H1 (cell line): ENCODE results near the gene PIGL. TPM values are rescaled to one million over a fixed set of nuclear protein-coding genes. Genes with fewer than 3 reads are reported as not detected.

Experiments used
- CTCF ChIA-PET: fragments of 300-600 bp; sonication (Branson Sonifier 250); formaldehyde crosslinking; loops from one replicate; lab custom pipeline; 2021; ENCODE audit not compliant: partially characterized antibody; lab: Charles Lee
- POLR2A ChIA-PET: fragments of 300-600 bp; sonication (Branson Sonifier 250); formaldehyde crosslinking; loops from one replicate; lab custom pipeline; 2021; ENCODE audit warnings: inconsistent platforms; ENCODE audit not compliant: partially characterized antibody; lab: Charles Lee
- DNase-seq, 2 experiments: peaks; one replicate each; pipeline versions ENCODE4 v3.0.0 to v3.0.0-alpha.2; 2010 to 2022; ENCODE audit warnings: low spot score in 2 of 2, low read depth in 1 of 2, mixed read lengths in 1 of 2
- FAIRE-seq: peaks from 2 replicates; lab custom pipeline; 2011; peaks lifted over from hg19 to GRCh38; lab: Jason Lieb, UNC
- H2AFZ ChIP-seq: 2 replicates; pipeline ENCODE4 v1.8.1; 2012; ENCODE audit warnings: low read length, inconsistent platforms
- H2AK5ac ChIP-seq: 2 replicates; pipeline ENCODE4 v1.6.1; 2013; ENCODE audit warnings: low read depth, low read length
- H2BK120ac ChIP-seq: replicated peaks from 2 replicates; pipeline ENCODE3; 2013; ENCODE audit warnings: low read depth, low read length, inconsistent platforms
- H2BK12ac ChIP-seq: 2 replicates; pipeline ENCODE4 v1.6.1; 2013; ENCODE audit warnings: low read depth, low read length
- H2BK15ac ChIP-seq: 2 replicates; pipeline ENCODE4 v1.6.1; 2013; ENCODE audit warnings: low read length
- H2BK20ac ChIP-seq: 2 replicates; pipeline ENCODE4 v1.6.1; 2013; ENCODE audit warnings: low read length
- H2BK5ac ChIP-seq: 2 replicates; pipeline ENCODE4 v1.6.1; 2013; ENCODE audit warnings: low read depth, low read length
- H3K14ac ChIP-seq: 2 replicates; pipeline ENCODE4 v1.6.1; 2013; ENCODE audit warnings: inconsistent platforms; ENCODE audit not compliant: insufficient read length
- H3K18ac ChIP-seq: 2 replicates; pipeline ENCODE4 v1.6.1; 2013; ENCODE audit warnings: low read length; ENCODE audit errors: extremely low read depth
- H3K23ac ChIP-seq: 2 replicates; pipeline ENCODE4 v1.6.1; 2013; ENCODE audit warnings: inconsistent platforms; ENCODE audit not compliant: insufficient read length
- H3K23me2 ChIP-seq: 2 replicates; pipeline ENCODE4 v1.6.1; 2013; ENCODE audit warnings: low read depth, low read length
- H3K27ac ChIP-seq: 2 replicates; pipeline ENCODE4 v1.6.1; 2011; ENCODE audit warnings: low read depth, low read length, inconsistent platforms
- H3K27me3 ChIP-seq, 4 experiments: replicated peaks in 1 of 4; 1 replicate in 1 of 4; 2 replicates in 3 of 4; pipeline versions ENCODE4 v1.6.1 to v1.8.1; 2011 to 2013; ENCODE audit warnings: low read length in 3 of 4, mild to moderate bottlenecking in 3 of 4, inconsistent platforms in 2 of 4, mixed read lengths in 2 of 4, moderate library complexity in 1 of 4; ENCODE audit not compliant: control insufficient read depth in 3 of 4, insufficient read depth in 3 of 4; ENCODE audit errors: extremely low read depth in 1 of 4
- H3K36me3 ChIP-seq, 4 experiments: 2 replicates each; pipeline versions ENCODE4 v1.6.1 to v1.8.1; 2011 to 2013; ENCODE audit warnings: mild to moderate bottlenecking in 4 of 4, low read length in 3 of 4, moderate library complexity in 2 of 4, control low read depth in 1 of 4, inconsistent platforms in 1 of 4; ENCODE audit not compliant: insufficient read depth in 4 of 4, control insufficient read depth in 2 of 4
- H3K4ac ChIP-seq: replicated peaks from 2 replicates; pipeline ENCODE3; 2013; ENCODE audit warnings: low read length, low read depth, mixed read lengths, inconsistent platforms; ENCODE audit not compliant: insufficient read length
- H3K4me1 ChIP-seq, 4 experiments: replicated peaks in 1 of 4; 1 replicate in 1 of 4; 2 replicates in 3 of 4; pipeline versions ENCODE4 v1.6.1 to v1.8.1; 2011 to 2013; ENCODE audit warnings: low read length in 3 of 4, inconsistent platforms in 2 of 4, mixed read lengths in 1 of 4; ENCODE audit not compliant: insufficient read depth in 4 of 4, control insufficient read depth in 3 of 4
- H3K4me2 ChIP-seq, 2 experiments: 2 replicates each; pipeline versions ENCODE4 v1.6.1 to v1.8.1; 2011 to 2013; ENCODE audit warnings: low read depth in 2 of 2, low read length in 2 of 2, control low read depth in 1 of 2, inconsistent platforms in 1 of 2, mild to moderate bottlenecking in 1 of 2; ENCODE audit not compliant: insufficient read depth in 1 of 2
- H3K4me3 ChIP-seq, 4 experiments: fragments of 200-600, 300-600 bp in 1 of 4; sonication (generic), shearing (Covaris generic), sonication (Bioruptor Twin) in 1 of 4; 2 replicates each; pipeline versions ENCODE4 v1.5.1 to v1.8.1; 2011 to 2016; ENCODE audit warnings: low read length in 4 of 4, low read depth in 3 of 4, control low read depth in 2 of 4, inconsistent platforms in 2 of 4, mild to moderate bottlenecking in 2 of 4, mixed read lengths in 1 of 4, moderate library complexity in 1 of 4; ENCODE audit not compliant: insufficient read depth in 2 of 4; ENCODE audit errors: extremely low read depth in 1 of 4
- H3K56ac ChIP-seq: replicated peaks from 2 replicates; pipeline ENCODE3; 2013; ENCODE audit warnings: low read depth, mild to moderate bottlenecking, mixed read lengths, low read length, inconsistent platforms; ENCODE audit not compliant: insufficient read length
- H3K79me1 ChIP-seq: 2 replicates; pipeline ENCODE4 v1.6.1; 2013; ENCODE audit warnings: low read depth, low read length, control low read depth
- H3K79me2 ChIP-seq, 2 experiments: 2 replicates each; pipeline versions ENCODE4 v1.6.1 to v1.8.1; 2012 to 2013; ENCODE audit warnings: low read length in 2 of 2, mild to moderate bottlenecking in 2 of 2, inconsistent platforms in 1 of 2; ENCODE audit not compliant: insufficient read depth in 2 of 2, control insufficient read depth in 1 of 2
- H3K9ac ChIP-seq, 4 experiments: replicated peaks in 1 of 4; 1 replicate in 1 of 4; 2 replicates in 3 of 4; pipeline versions ENCODE4 v1.6.1 to v1.8.1; 2011 to 2013; ENCODE audit warnings: low read depth in 3 of 4, low read length in 3 of 4, control low read depth in 2 of 4, mild to moderate bottlenecking in 2 of 4, moderate library complexity in 2 of 4, inconsistent platforms in 1 of 4; ENCODE audit errors: extremely low read depth in 1 of 4
- H3K9me3 ChIP-seq, 2 experiments: 2 replicates each; pipeline versions ENCODE4 v1.6.1 to v1.8.1; 2012 to 2013; ENCODE audit warnings: mild to moderate bottlenecking in 2 of 2, moderate library complexity in 2 of 2, control low read depth in 1 of 2, inconsistent platforms in 1 of 2, low read depth in 1 of 2, low read length in 1 of 2, mixed read lengths in 1 of 2; ENCODE audit not compliant: insufficient read depth in 2 of 2
- H4K20me1 ChIP-seq, 2 experiments: replicated peaks in 1 of 2; 2 replicates each; pipeline versions ENCODE3 to v1.8.1; 2011 to 2013; ENCODE audit warnings: inconsistent platforms in 2 of 2, low read length in 2 of 2, mild to moderate bottlenecking in 1 of 2; ENCODE audit not compliant: insufficient read depth in 2 of 2, control insufficient read depth in 1 of 2
- H4K5ac ChIP-seq: 2 replicates; pipeline ENCODE4 v1.6.1; 2013; ENCODE audit warnings: low read length, low read depth, mixed read lengths, inconsistent platforms; ENCODE audit not compliant: insufficient read length
- H4K8ac ChIP-seq: 2 replicates; pipeline ENCODE4 v1.8.0; 2013; ENCODE audit warnings: mild to moderate bottlenecking, moderate library complexity, low read length, inconsistent platforms; ENCODE audit not compliant: insufficient read depth; ENCODE audit errors: extremely low read depth
- H4K91ac ChIP-seq: replicated peaks from 2 replicates; pipeline ENCODE3; 2013; ENCODE audit warnings: low read length, mixed read lengths, inconsistent platforms; ENCODE audit not compliant: insufficient read length
- CREB1 ChIP-seq: IDR thresholded peaks from 2 replicates; pipeline ENCODE4 v1.6.1; 2012; ENCODE audit warnings: inconsistent platforms
- EZH2 ChIP-seq: fragments of 200-600 bp; sonication (generic); IDR thresholded peaks from 2 replicates; pipeline ENCODE4 v1.7.1; 2012; ENCODE audit warnings: low read depth, mild to moderate bottlenecking, moderate library complexity, low read length, inconsistent platforms; ENCODE audit not compliant: severe bottlenecking
- FOSL1 ChIP-seq: IDR thresholded peaks from 2 replicates; pipeline ENCODE4 v1.6.1; 2011; ENCODE audit warnings: mild to moderate bottlenecking, low read depth, low read length, moderate library complexity; ENCODE audit not compliant: insufficient read depth
- GTF2F1 ChIP-seq: IDR thresholded peaks from 2 replicates; pipeline ENCODE4 v1.6.1; 2012; ENCODE audit warnings: low read depth, low read length, improper control_type of control experiment, borderline replicate concordance
- HDAC6 ChIP-seq: IDR thresholded peaks from one replicate; pipeline ENCODE4 v1.7.1; 2012; ENCODE audit warnings: low read depth, mild to moderate bottlenecking, inconsistent platforms, low read length, moderate library complexity
- KDM1A ChIP-seq: fragments of 200-600, 300-600 bp; sonication (generic); IDR thresholded peaks from 2 replicates; pipeline ENCODE4 v1.7.1; 2016; ENCODE audit warnings: mild to moderate bottlenecking, low read length, borderline replicate concordance
- SAP30 ChIP-seq: fragments of 300-600 bp; sonication (generic); IDR thresholded peaks from 2 replicates; pipeline ENCODE4 v1.7.1; 2012; ENCODE audit warnings: low read length, moderate library complexity, mild to moderate bottlenecking, inconsistent platforms; ENCODE audit not compliant: insufficient read depth, insufficient replicate concordance
- TAF1 ChIP-seq: IDR thresholded peaks from 2 replicates; pipeline ENCODE4 v1.6.1; 2011; ENCODE audit warnings: mild to moderate bottlenecking, low read depth, low read length
- TBP ChIP-seq: IDR thresholded peaks from 2 replicates; pipeline ENCODE4 v1.6.1; 2011; ENCODE audit warnings: low read depth, low read length, improper control_type of control experiment
- USF2 ChIP-seq: IDR thresholded peaks from 2 replicates; pipeline ENCODE4 v1.6.1; 2011; ENCODE audit warnings: low read length, improper control_type of control experiment
- WGBS, 2 experiments: shearing (Covaris generic) in 1 of 2; methylation state at CpG; one replicate each; pipeline versions ENCODE4 v1.1.6 to v1.1.7; 2013 to 2015; ENCODE audit warnings: low lambda C conversion rate in 2 of 2, mixed read lengths in 2 of 2, inconsistent platforms in 1 of 2, low coverage in 1 of 2, missing lambda C conversion rate in 1 of 2; ENCODE audit not compliant: insufficient replicate concordance in 2 of 2, insufficient coverage in 1 of 2, insufficient read length in 1 of 2; ENCODE audit errors: extremely low coverage in 1 of 2, missing lambda C conversion rate in 1 of 2; 5-methylcytosine and 5-hydroxymethylcytosine counted together
- polyA plus RNA-seq, 7 experiments: library from polyadenylated mRNA; depleted of rRNA in 3 of 7; stranded (reverse) in 5 of 7; unstranded in 2 of 7; fragments of >200 nt in 5 of 7; fragments of 200-250 nt in 2 of 7; gene quantifications; 1 replicate in 5 of 7; 2 replicates in 1 of 7; 4 replicates in 1 of 7; pipeline versions ENCODE4 v1.2.1 to v1.2.3, GENCODE V29; 2011 to 2013; ENCODE audit warnings: missing spikeins in 2 of 7, mixed read lengths in 2 of 7
- total RNA-seq: library from RNA; stranded (reverse); fragmentation: NEBNext Ultra II Directional; extraction: Animal tissue kit (Norgen Biotek cat#: 25700); gene quantifications from 2 replicates; pipeline ENCODE4 v1.2.1, GENCODE V29; 2021
- TF ChIP-seq, protein P1 (sequence below): IDR thresholded peaks from 2 replicates; pipeline ENCODE4 v1.6.1; 2012; ENCODE audit warnings: low read length, inconsistent platforms

The PIGL gene
- total and polyA plus RNA-seq, 2 of the 8 experiments (the other 6 are each of a cell fraction or from before 2014, with no cell fraction given): 28.4 to 30.8 TPM

GRCh38 chr17:16339402-16339801 lies 122.4 kb downstream of the PIGL start:
- H2BK15ac ChIP-seq: no peak overlapping the region
- no peak for FAIRE-seq
- TF ChIP-seq GTF2F1 (no peak), TAF1 (no peak), TBP (no peak), CREB1 (no peak), USF2 (no peak), KDM1A (no peak), FOSL1 (no peak), SAP30 (no peak), HDAC6 (no peak), EZH2 (no peak)
- TF ChIP-seq, protein P1, sequence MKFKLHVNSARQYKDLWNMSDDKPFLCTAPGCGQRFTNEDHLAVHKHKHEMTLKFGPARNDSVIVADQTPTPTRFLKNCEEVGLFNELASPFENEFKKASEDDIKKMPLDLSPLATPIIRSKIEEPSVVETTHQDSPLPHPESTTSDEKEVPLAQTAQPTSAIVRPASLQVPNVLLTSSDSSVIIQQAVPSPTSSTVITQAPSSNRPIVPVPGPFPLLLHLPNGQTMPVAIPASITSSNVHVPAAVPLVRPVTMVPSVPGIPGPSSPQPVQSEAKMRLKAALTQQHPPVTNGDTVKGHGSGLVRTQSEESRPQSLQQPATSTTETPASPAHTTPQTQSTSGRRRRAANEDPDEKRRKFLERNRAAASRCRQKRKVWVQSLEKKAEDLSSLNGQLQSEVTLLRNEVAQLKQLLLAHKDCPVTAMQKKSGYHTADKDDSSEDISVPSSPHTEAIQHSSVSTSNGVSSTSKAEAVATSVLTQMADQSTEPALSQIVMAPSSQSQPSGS: no peak

More at GRCh38 chr17:16339402-16339801, 122.4 kb downstream of the PIGL start:
- no peak overlapping the region for H3K56ac ChIP-seq
- no peak overlapping the region for H3K23ac ChIP-seq
- H3K18ac ChIP-seq: no peak overlapping the region
- POLR2A ChIA-PET: interaction anchor here (8.1 kb wide), 1 partner anchor 12 kb away, joined by 71 read pairs; the partner anchor contains the start of gene CENPV
- H3K79me1 ChIP-seq: no peaks in the 10 kb centered on the region
- no peaks in the 10 kb centered on the region for H3K4me1 ChIP-seq
- no peak overlapping the region for H3K14ac ChIP-seq
- H2AFZ ChIP-seq: no peak overlapping the region
- no peaks in the 10 kb centered on the region for H3K27me3 ChIP-seq
- no peaks in the 10 kb centered on the region for H3K79me2 ChIP-seq
- H2AK5ac ChIP-seq: no peak overlapping the region
- no peaks in the 10 kb centered on the region for H3K9me3 ChIP-seq
- no peak overlapping the region for H3K9ac ChIP-seq
- H3K23me2 ChIP-seq: no peaks in the 10 kb centered on the region
- no peak overlapping the region for H2BK12ac ChIP-seq
- peaks cover 0 to 2% of the 10 kb centered on the region in 2 experiments for H4K20me1 ChIP-seq
- H4K8ac ChIP-seq: no peak overlapping the region
- H3K27ac ChIP-seq: no peak overlapping the region
- 94% methylated on average over 1 of the region's 1 CpG; no CpG with 5 or more reads in 1 of the 2 experiments for WGBS, 2 experiments
- H3K36me3 ChIP-seq: peaks cover 2 to 24% (median 14%) of the 10 kb centered on the region in 4 experiments; a peak in 6 of 8 replicates
- no peak overlapping the region for H3K4ac ChIP-seq
- no peak overlapping the region for H2BK20ac ChIP-seq
- H4K5ac ChIP-seq: no peak overlapping the region
- no peak for DNase-seq
- no peak overlapping the region for H3K4me2 ChIP-seq
- CTCF ChIA-PET: interaction anchor here (0.6 kb wide), 1 partner anchor 49 kb away, joined by 3 read pairs; no protein-coding TSS in a partner anchor
- no peak overlapping the region for H2BK5ac ChIP-seq
- H3K4me3 ChIP-seq: no peak overlapping the region
- no peak overlapping the region for H2BK120ac ChIP-seq
- no peak overlapping the region for H4K91ac ChIP-seq
